GM19324 (cell line): ENCODE results near the gene EXOSC5.

Experiments
- ATAC-seq: cut with Tn5 transposase; IDR thresholded peaks from one replicate; pipeline ENCODE4 v1.9.1; 2021; ENCODE audit warnings: mild to moderate bottlenecking, moderate library complexity; ENCODE audit not compliant: unreplicated experiment, low FRiP score

The EXOSC5 gene

GRCh38 chr19:41426952-41427646 lies 29.9 kb upstream of the EXOSC5 start, which contains the start of gene B3GNT8:
Gene B3GNT8 (minus strand): TSS chr19:41427374. CDS start chr19:41426778, 596 bp downstream.
- no peak for ATAC-seq

GRCh38 chr19:41426116-41426841 lies 29.1 kb upstream of the EXOSC5 start:
- no peak for ATAC-seq

GRCh38 chr19:41425174-41426115 lies 28.3 kb upstream of the EXOSC5 start:
- ATAC-seq = no peak

GRCh38 chr19:41424335-41425173 lies 27.4 kb upstream of the EXOSC5 start:
- ATAC-seq = no peak

GRCh38 chr19:41422955-41423354 lies 25.8 kb upstream of the EXOSC5 start:
- ATAC-seq = no peak

GRCh38 chr19:41422456-41422855 lies 25.3 kb upstream of the EXOSC5 start:
- no peak for ATAC-seq

- ATAC-seq = no peak
Measured at GRCh38 chr19:41421973-41422372, 24.8 kb upstream of the EXOSC5 start.

- ATAC-seq = no peak
Measured at GRCh38 chr19:41421314-41421713, 24.2 kb upstream of the EXOSC5 start.

GRCh38 chr19:41420101-41420880 lies 23.1 kb upstream of the EXOSC5 start:
- no peak for ATAC-seq

GRCh38 chr19:41416194-41416674 lies 19.1 kb upstream of the EXOSC5 start:
- no peak for ATAC-seq

- ATAC-seq = no peak
Measured at GRCh38 chr19:41415154-41415571, 18.0 kb upstream of the EXOSC5 start.

GRCh38 chr19:41414461-41414860 lies 17.3 kb upstream of the EXOSC5 start:
- no peak for ATAC-seq

- ATAC-seq = no peak
Measured at GRCh38 chr19:41413947-41414346, 16.8 kb upstream of the EXOSC5 start.

GRCh38 chr19:41412953-41413352 lies 15.8 kb upstream of the EXOSC5 start:
- no peak for ATAC-seq

GRCh38 chr19:41411968-41412265 lies 14.8 kb upstream of the EXOSC5 start:
- no peak for ATAC-seq

GRCh38 chr19:41411100-41411967 lies 14.2 kb upstream of the EXOSC5 start:
- no peak for ATAC-seq

GRCh38 chr19:41410336-41411054 lies 13.3 kb upstream of the EXOSC5 start:
- no peak for ATAC-seq

- no peak for ATAC-seq
Measured at GRCh38 chr19:41409288-41409687, 12.1 kb upstream of the EXOSC5 start.
